ENCODE measurements around the gene ZBTB5. TPM values are rescaled to one million over a fixed set of nuclear protein-coding genes. Genes with fewer than 3 reads are reported as not detected.

The ZBTB5 gene
- total and polyA plus RNA-seq, 9 of the 15 experiments (the other 6 are each of a cell fraction or from before 2014, with no cell fraction given) = 2.3 to 43.2 (median 15.5) TPM

DNA sequence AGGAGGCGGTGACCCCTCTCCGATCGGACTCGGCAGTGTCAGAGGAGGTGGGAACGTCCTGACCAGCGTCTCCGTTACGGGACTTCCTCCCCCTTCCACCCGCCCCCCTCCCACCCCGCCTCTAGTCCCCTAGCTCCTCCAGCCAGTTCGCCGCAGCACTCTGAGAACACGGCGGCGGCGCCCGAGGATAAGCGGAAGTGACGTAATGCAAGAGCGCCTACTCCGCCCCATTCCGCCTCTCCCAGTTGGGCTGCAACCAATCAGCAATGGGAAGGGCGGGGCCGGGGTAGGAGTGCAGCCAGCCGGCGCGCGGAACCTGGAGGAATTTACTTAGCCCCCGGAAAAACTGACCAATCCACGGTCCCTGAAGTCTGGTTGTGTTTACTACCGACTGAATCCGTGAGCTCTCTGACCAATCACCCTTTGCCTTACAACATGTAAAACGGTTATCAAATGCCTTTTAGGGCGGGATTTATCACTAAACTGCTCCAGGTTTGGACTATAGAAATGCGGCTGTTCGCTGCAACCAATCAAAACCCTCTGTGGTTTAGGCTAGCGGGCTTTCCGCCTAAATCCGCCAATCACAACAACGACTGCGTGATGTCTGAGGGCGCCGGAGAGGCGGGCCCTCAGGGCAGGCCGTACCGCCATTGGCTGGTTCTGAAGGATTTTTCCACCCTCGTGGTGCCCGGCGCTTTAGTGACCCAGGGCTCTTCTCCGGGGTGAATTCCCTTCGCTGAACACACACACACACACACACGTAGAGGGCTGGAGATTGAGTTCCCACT is at the start of gene ZBTB5 (continued):
- TF ChIP-seq NR4A1 (CRISPR knock-in tag; IDR thresholded peaks at IDR 0.05) = no peak
- TF ChIP-seq NR4A1 (tag; IDR thresholded peaks at IDR 0.05) = no peak
- TF ChIP-seq, protein P1, sequence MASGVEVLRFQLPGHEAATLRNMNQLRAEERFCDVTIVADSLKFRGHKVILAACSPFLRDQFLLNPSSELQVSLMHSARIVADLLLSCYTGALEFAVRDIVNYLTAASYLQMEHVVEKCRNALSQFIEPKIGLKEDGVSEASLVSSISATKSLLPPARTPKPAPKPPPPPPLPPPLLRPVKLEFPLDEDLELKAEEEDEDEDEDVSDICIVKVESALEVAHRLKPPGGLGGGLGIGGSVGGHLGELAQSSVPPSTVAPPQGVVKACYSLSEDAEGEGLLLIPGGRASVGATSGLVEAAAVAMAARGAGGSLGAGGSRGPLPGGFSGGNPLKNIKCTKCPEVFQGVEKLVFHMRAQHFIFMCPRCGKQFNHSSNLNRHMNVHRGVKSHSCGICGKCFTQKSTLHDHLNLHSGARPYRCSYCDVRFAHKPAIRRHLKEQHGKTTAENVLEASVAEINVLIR (CRISPR knock-in tag; IDR thresholded peaks at IDR 0.05) = peak; percentile 86
- TF ChIP-seq NFYB (IDR thresholded peaks at IDR 0.05; ENCODE audit: extremely low read depth, insufficient read length) = peak; percentile 97
- TF ChIP-seq FOXP4 (CRISPR knock-in tag; IDR thresholded peaks at IDR 0.05; ENCODE audit: borderline replicate concordance) = no peak
- TF ChIP-seq, protein P2, sequence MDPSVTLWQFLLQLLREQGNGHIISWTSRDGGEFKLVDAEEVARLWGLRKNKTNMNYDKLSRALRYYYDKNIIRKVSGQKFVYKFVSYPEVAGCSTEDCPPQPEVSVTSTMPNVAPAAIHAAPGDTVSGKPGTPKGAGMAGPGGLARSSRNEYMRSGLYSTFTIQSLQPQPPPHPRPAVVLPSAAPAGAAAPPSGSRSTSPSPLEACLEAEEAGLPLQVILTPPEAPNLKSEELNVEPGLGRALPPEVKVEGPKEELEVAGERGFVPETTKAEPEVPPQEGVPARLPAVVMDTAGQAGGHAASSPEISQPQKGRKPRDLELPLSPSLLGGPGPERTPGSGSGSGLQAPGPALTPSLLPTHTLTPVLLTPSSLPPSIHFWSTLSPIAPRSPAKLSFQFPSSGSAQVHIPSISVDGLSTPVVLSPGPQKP (CRISPR knock-in tag; IDR thresholded peaks at IDR 0.05) = no peak
- no peak for TF ChIP-seq PHB2 (IDR thresholded peaks at IDR 0.05; ENCODE audit: low read depth)
- no peak for TF ChIP-seq NFE2 (IDR thresholded peaks at IDR 0.05; ENCODE audit: low read depth)
- TF ChIP-seq, protein P3, sequence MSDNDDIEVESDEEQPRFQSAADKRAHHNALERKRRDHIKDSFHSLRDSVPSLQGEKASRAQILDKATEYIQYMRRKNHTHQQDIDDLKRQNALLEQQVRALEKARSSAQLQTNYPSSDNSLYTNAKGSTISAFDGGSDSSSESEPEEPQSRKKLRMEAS (CRISPR knock-in tag; IDR thresholded peaks at IDR 0.05) = peak; percentile 84
- TF ChIP-seq, protein P4, sequence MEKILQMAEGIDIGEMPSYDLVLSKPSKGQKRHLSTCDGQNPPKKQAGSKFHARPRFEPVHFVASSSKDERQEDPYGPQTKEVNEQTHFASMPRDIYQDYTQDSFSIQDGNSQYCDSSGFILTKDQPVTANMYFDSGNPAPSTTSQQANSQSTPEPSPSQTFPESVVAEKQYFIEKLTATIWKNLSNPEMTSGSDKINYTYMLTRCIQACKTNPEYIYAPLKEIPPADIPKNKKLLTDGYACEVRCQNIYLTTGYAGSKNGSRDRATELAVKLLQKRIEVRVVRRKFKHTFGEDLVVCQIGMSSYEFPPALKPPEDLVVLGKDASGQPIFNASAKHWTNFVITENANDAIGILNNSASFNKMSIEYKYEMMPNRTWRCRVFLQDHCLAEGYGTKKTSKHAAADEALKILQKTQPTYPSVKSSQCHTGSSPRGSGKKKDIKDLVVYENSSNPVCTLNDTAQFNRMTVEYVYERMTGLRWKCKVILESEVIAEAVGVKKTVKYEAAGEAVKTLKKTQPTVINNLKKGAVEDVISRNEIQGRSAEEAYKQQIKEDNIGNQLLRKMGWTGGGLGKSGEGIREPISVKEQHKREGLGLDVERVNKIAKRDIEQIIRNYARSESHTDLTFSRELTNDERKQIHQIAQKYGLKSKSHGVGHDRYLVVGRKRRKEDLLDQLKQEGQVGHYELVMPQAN (IDR thresholded peaks at IDR 0.05; ENCODE audit: borderline replicate concordance) = peak; percentile 95; the same call in 1 of the 2 replicates
- peak; percentile 94 for TF ChIP-seq MTA1 (IDR thresholded peaks at IDR 0.05; ENCODE audit: borderline replicate concordance)
- no peak for TF ChIP-seq ZZZ3 (IDR thresholded peaks at IDR 0.05)
- no peak for TF ChIP-seq ETS2 (tag; IDR thresholded peaks at IDR 0.05; ENCODE audit: borderline replicate concordance, poor library complexity, severe bottlenecking)
- no peak for TF ChIP-seq XRCC4 (IDR thresholded peaks at IDR 0.05; ENCODE audit: extremely low read depth, insufficient read depth, insufficient read length)
- TF ChIP-seq COPS2 (conservative IDR thresholded peaks at IDR 0.05) = no peak
- no peak for TF ChIP-seq HDAC6 (IDR thresholded peaks at IDR 0.05; ENCODE audit: low read depth, low read length)
- TF ChIP-seq ZNF655 (CRISPR knock-in tag; IDR thresholded peaks at IDR 0.05) = no peak
- TF ChIP-seq ZNF778 (CRISPR knock-in tag; IDR thresholded peaks at IDR 0.05) = no peak
- TF ChIP-seq DIDO1 (tag; IDR thresholded peaks at IDR 0.05; ENCODE audit: low read depth) = 0 out of 2 replicates have a peak, but pooled peaks have one; percentile 26
- no peak for TF ChIP-seq ZFX (CRISPR knock-in tag; IDR thresholded peaks at IDR 0.05)

Measured in K562 (cell line).